ENCODE data around the gene CNOT4.

GRCh38 chr7:135454060-135454459 lies 55.8 kb downstream of the CNOT4 start:
- TF ChIP-seq, protein P1, sequence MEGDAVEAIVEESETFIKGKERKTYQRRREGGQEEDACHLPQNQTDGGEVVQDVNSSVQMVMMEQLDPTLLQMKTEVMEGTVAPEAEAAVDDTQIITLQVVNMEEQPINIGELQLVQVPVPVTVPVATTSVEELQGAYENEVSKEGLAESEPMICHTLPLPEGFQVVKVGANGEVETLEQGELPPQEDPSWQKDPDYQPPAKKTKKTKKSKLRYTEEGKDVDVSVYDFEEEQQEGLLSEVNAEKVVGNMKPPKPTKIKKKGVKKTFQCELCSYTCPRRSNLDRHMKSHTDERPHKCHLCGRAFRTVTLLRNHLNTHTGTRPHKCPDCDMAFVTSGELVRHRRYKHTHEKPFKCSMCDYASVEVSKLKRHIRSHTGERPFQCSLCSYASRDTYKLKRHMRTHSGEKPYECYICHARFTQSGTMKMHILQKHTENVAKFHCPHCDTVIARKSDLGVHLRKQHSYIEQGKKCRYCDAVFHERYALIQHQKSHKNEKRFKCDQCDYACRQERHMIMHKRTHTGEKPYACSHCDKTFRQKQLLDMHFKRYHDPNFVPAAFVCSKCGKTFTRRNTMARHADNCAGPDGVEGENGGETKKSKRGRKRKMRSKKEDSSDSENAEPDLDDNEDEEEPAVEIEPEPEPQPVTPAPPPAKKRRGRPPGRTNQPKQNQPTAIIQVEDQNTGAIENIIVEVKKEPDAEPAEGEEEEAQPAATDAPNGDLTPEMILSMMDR (conservative IDR thresholded peaks at IDR 0.05; ENCODE audit: low read depth, low read length), result no peak
- TF ChIP-seq EZH2 (IDR thresholded peaks at IDR 0.05; ENCODE audit: low read length, unreplicated experiment) (no peak), EZH2phosphoT487 (IDR thresholded peaks at IDR 0.05; ENCODE audit: borderline replicate concordance, low read length) (no peak)
